Endothelial cell of umbilical vein (primary cell): Measurements from ENCODE around the gene LSM3.

ENCODE experiments used
- CTCF ChIP-seq, 2 donors: IDR thresholded peaks; 1 replicate in 1 of 2; 2 replicates in 1 of 2; pipeline ENCODE4 v1.5.1; 2011; ENCODE audit warnings: low read length in 2 of 2, mild to moderate bottlenecking in 2 of 2, moderate library complexity in 2 of 2, control low read depth in 1 of 2, inconsistent platforms in 1 of 2, low read depth in 1 of 2; ENCODE audit not compliant: insufficient read depth in 1 of 2; ENCODE audit errors: extremely low read depth in 1 of 2
- JUN ChIP-seq: IDR thresholded peaks from 2 replicates; pipeline ENCODE4 v1.6.1; 2011; ENCODE audit warnings: borderline replicate concordance, low read depth; ENCODE audit not compliant: insufficient read length, insufficient read depth
- MAX ChIP-seq: IDR thresholded peaks from 2 replicates; pipeline ENCODE4 v1.6.1; 2011; ENCODE audit not compliant: insufficient read depth, insufficient read length
- POLR2A ChIP-seq: IDR thresholded peaks from 2 replicates; pipeline ENCODE4 v1.6.1; 2012; ENCODE audit warnings: low read depth, mild to moderate bottlenecking, control low read depth, low read length
- POLR2AphosphoS5 ChIP-seq: IDR thresholded peaks from 2 replicates; pipeline ENCODE4 v1.6.1; 2012; ENCODE audit warnings: low read depth, mild to moderate bottlenecking, control low read depth, low read length, moderate library complexity; ENCODE audit not compliant: insufficient read depth

- TF ChIP-seq CTCF (IDR thresholded peaks at IDR 0.05; ENCODE audit: extremely low read depth in 1 of 2, insufficient read depth in 1 of 2, low read depth in 1 of 2, low read length in 2 of 2) (no peak), POLR2A (no peak), POLR2AphosphoS5 (no peak), MAX (no peak), JUN (no peak)
Measured at GRCh38 chr3:14142567-14143270, 35.9 kb upstream of the LSM3 start.
